GM21576 (cell line): ENCODE data around the gene ATP12A.

Experiments
- ATAC-seq: cut with Tn5 transposase; IDR thresholded peaks from one replicate; pipeline ENCODE4 v1.9.1; 2021; ENCODE audit warnings: mild to moderate bottlenecking, moderate library complexity; ENCODE audit not compliant: unreplicated experiment

ATP12A gene

GRCh38 chr13:24684600-24684998 lies 4.4 kb downstream of the ATP12A start:
- no peak for ATAC-seq

GRCh38 chr13:24685314-24685713 lies 5.1 kb downstream of the ATP12A start:
- no peak for ATAC-seq

- no peak for ATAC-seq
These were observed 7.4 kb downstream of the ATP12A start for GRCh38 chr13:24687611-24688010.

DNA sequence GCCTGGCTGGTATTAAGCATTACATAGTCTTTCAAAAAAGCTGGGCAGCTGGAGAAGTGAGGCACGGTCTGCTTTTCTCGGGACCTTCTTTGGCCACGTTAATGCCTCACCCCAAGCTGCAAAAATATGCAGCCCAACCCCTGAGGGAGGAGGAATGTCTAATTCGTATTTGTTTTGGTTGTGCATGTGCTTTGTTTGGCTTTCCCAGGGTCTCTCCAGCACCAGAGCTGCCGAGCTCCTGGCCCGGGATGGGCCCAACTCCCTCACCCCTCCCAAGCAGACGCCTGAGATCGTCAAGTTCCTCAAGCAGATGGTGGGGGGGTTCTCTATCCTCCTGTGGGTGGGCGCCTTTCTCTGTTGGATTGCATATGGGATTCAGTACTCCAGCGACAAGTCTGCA lies 7.9 kb downstream of the ATP12A start:
- no peak for ATAC-seq

DNA sequence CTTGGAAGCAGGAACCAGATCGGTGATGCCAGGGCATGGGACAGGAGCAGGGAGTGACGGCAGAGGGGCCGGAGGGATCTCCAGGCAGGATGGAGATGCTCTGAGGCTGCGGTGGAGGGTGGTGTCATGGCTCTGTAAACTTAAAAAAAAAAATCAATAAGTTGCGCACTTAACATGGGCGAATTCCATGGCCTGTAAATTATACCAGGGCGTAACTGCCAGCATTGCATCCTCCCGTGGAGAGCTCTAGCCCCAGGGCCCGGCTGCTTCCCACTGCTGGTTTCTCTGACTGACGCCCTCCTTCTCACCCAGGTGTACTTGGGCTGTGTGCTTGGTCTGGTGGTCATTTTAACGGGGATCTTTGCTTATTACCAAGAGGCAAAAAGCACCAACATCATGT lies 8.7 kb downstream of the ATP12A start:
- ATAC-seq = no peak

DNA sequence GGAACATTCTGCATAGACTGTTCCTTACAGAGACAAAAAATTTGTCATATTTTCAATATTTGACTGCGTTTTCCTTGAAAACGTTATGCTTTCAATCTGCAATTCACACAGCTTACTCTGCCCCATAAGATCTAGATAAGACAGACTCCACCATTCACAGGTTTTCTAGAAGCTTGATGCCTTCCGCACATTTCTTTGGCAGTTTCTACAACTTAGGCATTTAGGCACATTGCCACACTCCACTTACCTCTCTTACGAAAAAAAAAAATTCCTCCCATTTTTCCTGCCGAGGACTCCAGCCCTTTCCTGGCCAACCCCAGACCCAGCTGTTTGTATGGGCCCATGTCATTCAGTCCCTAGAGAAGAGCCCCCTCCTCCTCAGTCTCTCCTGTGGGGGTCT lies 11.2 kb downstream of the ATP12A start:
- no peak for ATAC-seq

- no peak for ATAC-seq
These were observed 12.4 kb downstream of the ATP12A start for GRCh38 chr13:24692561-24692960.

- peak; percentile 47 for ATAC-seq
These were observed 13.8 kb downstream of the ATP12A start for GRCh38 chr13:24693862-24694471.

GRCh38 chr13:24694907-24695306 lies 14.7 kb downstream of the ATP12A start:
- ATAC-seq = no peak

DNA sequence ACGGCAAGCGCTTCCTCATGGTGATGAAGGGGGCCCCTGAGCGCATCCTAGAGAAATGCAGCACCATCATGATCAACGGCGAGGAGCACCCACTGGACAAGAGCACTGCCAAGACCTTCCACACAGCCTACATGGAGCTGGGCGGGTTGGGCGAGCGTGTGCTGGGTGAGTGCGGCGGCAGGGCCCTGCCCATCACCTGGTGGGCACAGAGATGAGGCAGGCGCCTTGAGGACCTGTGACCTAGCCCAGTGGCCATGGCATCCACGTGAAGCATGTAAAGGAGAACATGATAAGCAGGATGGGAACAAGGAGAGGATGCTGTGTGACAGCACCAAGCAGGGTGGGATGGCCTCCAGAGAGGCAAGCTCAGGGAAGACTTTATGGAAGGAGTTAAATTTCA lies 18.5 kb downstream of the ATP12A start:
- ATAC-seq = no peak

- ATAC-seq = no peak
These were observed 19.3 kb downstream of the ATP12A start for GRCh38 chr13:24699541-24699940.

GRCh38 chr13:24700539-24700938 lies 20.3 kb downstream of the ATP12A start:
- no peak for ATAC-seq

GRCh38 chr13:24706886-24707585 lies 26.8 kb downstream of the ATP12A start:
- no peak for ATAC-seq

GRCh38 chr13:24709186-24709913 lies 29.1 kb downstream of the ATP12A start:
- ATAC-seq = peak; percentile 81

GRCh38 chr13:24713022-24713421 lies 32.8 kb downstream of the ATP12A start:
- no peak for ATAC-seq

DNA sequence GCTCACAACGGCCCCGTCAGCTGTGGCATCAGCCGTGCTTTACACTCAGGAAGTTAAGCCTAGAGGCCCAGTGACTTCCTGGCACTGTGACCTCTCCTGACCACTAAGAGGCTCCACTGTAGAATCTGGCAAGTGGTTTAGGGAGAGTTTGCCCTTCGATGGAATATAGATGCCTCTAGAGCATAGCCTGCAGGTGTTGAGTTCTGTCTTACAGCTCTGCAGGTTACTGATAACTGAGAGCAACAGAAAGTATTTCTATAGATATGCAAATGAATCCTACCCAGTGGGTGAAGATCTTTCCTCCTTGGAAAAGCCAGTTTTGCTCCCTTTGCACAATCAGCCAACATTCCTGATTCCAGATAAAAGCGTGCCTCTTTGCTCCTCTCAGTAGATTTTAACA lies 35.8 kb downstream of the ATP12A start:
- ATAC-seq = no peak

DNA sequence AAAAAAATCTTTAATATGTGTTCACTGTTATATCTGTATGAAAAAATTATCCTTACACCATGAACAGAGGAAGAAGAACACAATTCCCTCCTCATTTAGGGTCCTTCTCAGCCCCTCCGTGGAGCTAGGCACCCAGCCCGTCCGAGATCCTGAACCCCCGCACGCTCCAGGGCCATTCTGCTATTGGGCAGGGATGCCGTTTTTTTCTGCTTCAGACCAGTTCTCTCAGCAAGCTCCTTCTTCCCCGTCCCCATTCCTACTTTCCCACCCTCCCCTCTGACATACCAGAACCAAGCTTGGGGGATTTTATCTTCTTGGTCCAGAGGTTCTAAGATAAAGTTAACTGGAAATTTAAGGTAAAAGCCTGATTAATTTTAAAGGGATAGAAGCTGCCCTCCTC lies 36.2 kb downstream of the ATP12A start:
- ATAC-seq = no peak

- no peak for ATAC-seq
These were observed 37.0 kb downstream of the ATP12A start for GRCh38 chr13:24717217-24717616.

DNA sequence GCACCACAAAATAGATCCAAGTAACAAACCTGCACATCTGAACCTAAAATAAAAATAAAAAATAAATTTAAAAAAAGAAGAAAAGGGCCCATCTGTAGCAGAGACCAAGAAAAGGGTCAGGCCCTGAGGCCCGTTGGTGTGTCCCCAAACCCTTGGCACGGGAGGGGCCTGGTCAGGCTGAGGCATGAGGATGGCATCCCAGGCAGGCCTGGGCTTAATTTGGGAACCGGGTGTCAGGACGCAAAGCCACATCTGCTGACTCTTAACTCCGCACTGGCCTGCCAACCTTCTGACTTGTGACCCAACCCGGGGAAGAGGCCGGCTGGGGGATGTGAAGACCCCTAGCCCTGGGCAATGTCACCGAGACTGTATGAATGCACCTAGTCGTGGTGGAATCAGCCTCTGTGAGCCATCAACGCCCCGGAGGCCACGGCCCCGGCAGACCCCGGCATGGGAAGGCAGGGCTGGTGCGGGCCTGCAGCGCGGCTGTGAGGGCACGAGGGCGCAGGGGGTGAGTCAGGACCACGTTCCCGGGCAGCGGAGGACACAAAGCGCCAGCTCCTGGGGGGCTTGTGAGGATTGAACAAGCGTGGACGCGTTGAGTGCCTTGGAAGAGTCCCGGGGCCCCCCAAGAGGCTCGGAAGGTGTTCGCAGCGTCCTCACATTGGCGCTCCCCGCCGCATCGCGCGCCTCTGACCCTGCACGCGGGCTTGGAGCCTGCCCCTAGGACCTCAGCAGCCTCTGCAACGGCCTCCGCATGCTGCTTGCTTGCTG lies 38.2 kb downstream of the ATP12A start:
- ATAC-seq = no peak

DNA sequence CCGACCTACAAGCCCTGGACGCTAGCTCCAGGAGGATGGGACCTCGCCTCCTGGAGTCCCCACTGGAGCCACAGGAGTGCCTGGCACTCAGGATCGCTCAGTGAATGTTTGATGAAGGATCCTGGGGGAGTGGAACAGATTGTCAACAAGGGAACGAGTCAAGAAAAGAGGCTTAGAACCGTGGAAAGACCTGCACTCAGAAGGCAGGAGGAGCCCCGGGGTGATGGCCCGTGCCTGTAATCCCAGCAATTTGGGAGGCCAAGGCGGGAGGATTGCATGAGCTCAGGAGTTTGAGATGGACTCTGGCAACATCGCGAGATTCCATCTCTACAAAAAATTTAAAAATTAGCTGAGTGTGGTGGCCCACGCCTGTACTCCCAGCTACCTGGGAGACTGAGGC lies 38.9 kb downstream of the ATP12A start:
- no peak for ATAC-seq

DNA sequence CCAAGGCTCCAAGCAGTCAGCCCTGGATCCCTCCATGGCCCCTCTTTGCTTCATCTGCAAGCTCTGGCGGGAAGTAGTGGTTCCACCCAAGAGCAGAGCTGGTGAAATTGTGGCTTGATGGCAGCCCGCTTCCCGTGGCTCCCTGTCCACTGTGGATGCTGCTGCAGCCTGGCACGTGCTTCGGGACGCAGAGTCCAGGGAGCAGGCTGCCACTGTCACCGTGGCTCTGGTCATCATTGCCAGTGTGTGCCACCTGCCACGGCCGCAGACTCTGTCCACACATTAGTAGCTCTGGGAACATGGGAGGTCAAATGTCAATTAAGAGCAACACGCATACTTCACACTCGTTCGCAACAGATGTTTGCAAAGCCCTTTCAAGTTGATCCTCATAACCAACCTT lies 43.0 kb downstream of the ATP12A start:
- ATAC-seq = no peak
